GM23338 (cell line): ENCODE measurements around the gene BMP8A. TPM values are rescaled to one million over a fixed set of nuclear protein-coding genes. Genes with fewer than 3 reads are reported as not detected.

ENCODE experiments used
- ATAC-seq: fragments of 200-7000 bp; cut with Tn5 transposase; 3 replicates; pipeline ENCODE4 v1.9.1; 2020
- DNase-seq: peaks from one replicate; pipeline ENCODE4 v3.0.0-alpha.2; 2015; ENCODE audit warnings: low spot score
- H2AFZ ChIP-seq: fragments of 200-600 bp; sonication (generic); 2 replicates; pipeline ENCODE4 v1.8.0; 2016; ENCODE audit warnings: antibody characterized with exemption, mild to moderate bottlenecking, moderate library complexity
- H3F3A ChIP-seq: fragments of 200-600 bp; sonication (generic); replicated peaks from 2 replicates; pipeline ENCODE4 v1.8.0; 2017; ENCODE audit warnings: antibody characterized with exemption, mixed run types, low read depth
- H3K27ac ChIP-seq: fragments of 200-600 bp; sonication (generic); 2 replicates; pipeline ENCODE4 v1.6.1; 2016; ENCODE audit warnings: low read depth
- H3K27me3 ChIP-seq: fragments of 200-600 bp; sonication (generic); 2 replicates; pipeline ENCODE4 v1.8.0; 2016; ENCODE audit warnings: mild to moderate bottlenecking, mixed run types, moderate library complexity; ENCODE audit not compliant: insufficient read depth
- H3K36me3 ChIP-seq: fragments of 200-600 bp; sonication (generic); 2 replicates; pipeline ENCODE4 v1.8.0; 2016; ENCODE audit warnings: mild to moderate bottlenecking; ENCODE audit not compliant: insufficient read depth
- H3K4me1 ChIP-seq: fragments of 200-600 bp; sonication (generic); 2 replicates; pipeline ENCODE4 v1.8.0; 2016; ENCODE audit warnings: mild to moderate bottlenecking, moderate library complexity; ENCODE audit not compliant: insufficient read depth
- H3K4me2 ChIP-seq: fragments of 200-600 bp; sonication (generic); 2 replicates; pipeline ENCODE4 v1.7.1; 2017; ENCODE audit warnings: mixed run types
- H3K4me3 ChIP-seq: fragments of 200-600 bp; sonication (generic); 2 replicates; pipeline ENCODE4 v1.6.1; 2016; ENCODE audit warnings: mixed run types
- H3K79me2 ChIP-seq: fragments of 200-600 bp; sonication (generic); replicated peaks from 2 replicates; pipeline ENCODE4 v1.8.0; 2017; ENCODE audit warnings: mild to moderate bottlenecking; ENCODE audit not compliant: insufficient read depth
- H3K9me2 ChIP-seq: fragments of 200-600 bp; sonication (generic); 2 replicates; pipeline ENCODE4 v1.8.0; 2017; ENCODE audit not compliant: insufficient read depth
- H4K20me1 ChIP-seq: fragments of 200-600 bp; sonication (generic); replicated peaks from 2 replicates; pipeline ENCODE4 v1.8.0; 2017; ENCODE audit warnings: mild to moderate bottlenecking; ENCODE audit not compliant: insufficient read depth
- H3K27ac Mint-ChIP-seq: 2 replicates; pipeline ENCODE4 v1.8.0; 2020; ENCODE audit warnings: inconsistent platforms, mild to moderate bottlenecking, moderate library complexity, mixed read lengths
- H3K27me3 Mint-ChIP-seq: 3 replicates; pipeline ENCODE4 v1.8.0; 2022; ENCODE audit warnings: low read depth, mild to moderate bottlenecking, moderate library complexity, mixed read lengths, inconsistent platforms; ENCODE audit not compliant: insufficient read depth, poor library complexity
- H3K36me3 Mint-ChIP-seq: 3 replicates; pipeline ENCODE4 v1.8.0; 2021; ENCODE audit warnings: low read depth, mild to moderate bottlenecking, inconsistent platforms, moderate library complexity, mixed read lengths
- H3K4me1 Mint-ChIP-seq: 3 replicates; pipeline ENCODE4 v1.8.0; 2020; ENCODE audit warnings: mild to moderate bottlenecking, inconsistent platforms, mixed read lengths
- H3K4me3 Mint-ChIP-seq: 3 replicates; pipeline ENCODE4 v1.8.0; 2021; ENCODE audit warnings: moderate library complexity, mild to moderate bottlenecking, inconsistent platforms, mixed read lengths
- H3K9me3 Mint-ChIP-seq: 3 replicates; pipeline ENCODE4 v1.8.0; 2020; ENCODE audit warnings: moderate library complexity, mild to moderate bottlenecking, inconsistent platforms, mixed read lengths
- CREB1 ChIP-seq: fragments of 250-450 bp; sonication (Bioruptor Pico); IDR thresholded peaks from 2 replicates; pipeline ENCODE4 v1.5.0; 2020; ENCODE audit warnings: low read depth, mild to moderate bottlenecking, moderate library complexity
- EZH2 ChIP-seq: fragments of 200-600 bp; sonication (generic); IDR thresholded peaks from one replicate; pipeline ENCODE4 v1.8.0; 2017; ENCODE audit warnings: antibody characterized with exemption, mild to moderate bottlenecking, low read depth; ENCODE audit not compliant: unreplicated experiment
- EZH2phosphoT487 ChIP-seq: fragments of 200-600 bp; sonication (generic); IDR thresholded peaks from one replicate; pipeline ENCODE4 v1.8.1; 2018; ENCODE audit warnings: antibody characterized with exemption; ENCODE audit not compliant: unreplicated experiment
- JUNB ChIP-seq: IDR thresholded peaks from one replicate; pipeline ENCODE4 v1.6.1; 2016; ENCODE audit warnings: antibody characterized with exemption; ENCODE audit not compliant: unreplicated experiment
- NANOG ChIP-seq: IDR thresholded peaks from 2 replicates; pipeline ENCODE4 v1.6.1; 2016; ENCODE audit warnings: antibody characterized with exemption, borderline replicate concordance
- POLR2AphosphoS5 ChIP-seq: IDR thresholded peaks from 2 replicates; pipeline ENCODE4 v1.6.1; 2016; ENCODE audit warnings: antibody characterized with exemption, low read depth
- ZNF114 ChIP-seq: fragments of 250-450 bp; sonication (Bioruptor Pico); IDR thresholded peaks from 2 replicates; pipeline ENCODE4 v1.5.0; 2020; ENCODE audit warnings: mild to moderate bottlenecking, moderate library complexity
- polyA plus RNA-seq: library from polyadenylated mRNA; unstranded; fragments of >200 nt; fragmentation: Nextera tagmentation; extraction: Ambion mirVana; gene quantifications from 2 replicates; pipeline ENCODE4 v1.2.1, GENCODE V29; 2016
- total RNA-seq: library from RNA; depleted of rRNA; stranded (reverse); fragments of >200 nt; shearing (Covaris generic); gene quantifications from 2 replicates; pipeline ENCODE4 v1.2.3, GENCODE V29; 2014
- TF ChIP-seq, protein P1 (sequence below): fragments of 250-450 bp; sonication (Bioruptor Pico); IDR thresholded peaks from 2 replicates; pipeline ENCODE4 v1.5.0; 2020; ENCODE audit warnings: mild to moderate bottlenecking, moderate library complexity
- TF ChIP-seq, protein P2 (sequence below): IDR thresholded peaks from 2 replicates; pipeline ENCODE4 v1.6.1; 2016; ENCODE audit warnings: antibody characterized with exemption

BMP8A gene
- total and polyA plus RNA-seq, 2 experiments from 2014 or later = 0.34 to 0.63 TPM

DNA sequence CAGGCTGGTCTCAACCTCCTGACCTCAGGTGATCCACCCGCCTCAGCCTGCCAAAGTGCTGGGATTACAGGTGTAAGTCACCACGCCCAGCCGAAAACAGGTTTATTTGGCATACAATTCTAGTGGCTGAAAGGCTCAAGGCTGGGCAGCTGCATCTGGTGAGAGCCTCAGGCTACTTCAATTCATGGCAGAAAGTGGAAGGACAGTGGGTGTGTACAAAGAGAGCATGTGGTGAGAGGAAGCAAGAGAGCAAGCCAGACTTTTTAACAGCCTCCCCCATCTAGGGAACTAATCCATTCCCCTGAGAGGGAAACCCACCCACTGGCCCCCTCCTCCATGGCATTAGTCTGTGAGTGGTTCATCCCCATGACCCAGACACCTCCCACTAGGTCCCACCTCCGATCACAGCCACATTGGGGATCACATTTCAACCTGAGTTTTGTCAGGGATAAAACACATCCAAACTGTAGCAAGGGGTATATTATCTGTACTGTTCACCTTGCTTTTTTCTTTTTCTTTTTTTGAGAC lies 9.5 kb downstream of the BMP8A start (continued):
- TF ChIP-seq, protein P1, sequence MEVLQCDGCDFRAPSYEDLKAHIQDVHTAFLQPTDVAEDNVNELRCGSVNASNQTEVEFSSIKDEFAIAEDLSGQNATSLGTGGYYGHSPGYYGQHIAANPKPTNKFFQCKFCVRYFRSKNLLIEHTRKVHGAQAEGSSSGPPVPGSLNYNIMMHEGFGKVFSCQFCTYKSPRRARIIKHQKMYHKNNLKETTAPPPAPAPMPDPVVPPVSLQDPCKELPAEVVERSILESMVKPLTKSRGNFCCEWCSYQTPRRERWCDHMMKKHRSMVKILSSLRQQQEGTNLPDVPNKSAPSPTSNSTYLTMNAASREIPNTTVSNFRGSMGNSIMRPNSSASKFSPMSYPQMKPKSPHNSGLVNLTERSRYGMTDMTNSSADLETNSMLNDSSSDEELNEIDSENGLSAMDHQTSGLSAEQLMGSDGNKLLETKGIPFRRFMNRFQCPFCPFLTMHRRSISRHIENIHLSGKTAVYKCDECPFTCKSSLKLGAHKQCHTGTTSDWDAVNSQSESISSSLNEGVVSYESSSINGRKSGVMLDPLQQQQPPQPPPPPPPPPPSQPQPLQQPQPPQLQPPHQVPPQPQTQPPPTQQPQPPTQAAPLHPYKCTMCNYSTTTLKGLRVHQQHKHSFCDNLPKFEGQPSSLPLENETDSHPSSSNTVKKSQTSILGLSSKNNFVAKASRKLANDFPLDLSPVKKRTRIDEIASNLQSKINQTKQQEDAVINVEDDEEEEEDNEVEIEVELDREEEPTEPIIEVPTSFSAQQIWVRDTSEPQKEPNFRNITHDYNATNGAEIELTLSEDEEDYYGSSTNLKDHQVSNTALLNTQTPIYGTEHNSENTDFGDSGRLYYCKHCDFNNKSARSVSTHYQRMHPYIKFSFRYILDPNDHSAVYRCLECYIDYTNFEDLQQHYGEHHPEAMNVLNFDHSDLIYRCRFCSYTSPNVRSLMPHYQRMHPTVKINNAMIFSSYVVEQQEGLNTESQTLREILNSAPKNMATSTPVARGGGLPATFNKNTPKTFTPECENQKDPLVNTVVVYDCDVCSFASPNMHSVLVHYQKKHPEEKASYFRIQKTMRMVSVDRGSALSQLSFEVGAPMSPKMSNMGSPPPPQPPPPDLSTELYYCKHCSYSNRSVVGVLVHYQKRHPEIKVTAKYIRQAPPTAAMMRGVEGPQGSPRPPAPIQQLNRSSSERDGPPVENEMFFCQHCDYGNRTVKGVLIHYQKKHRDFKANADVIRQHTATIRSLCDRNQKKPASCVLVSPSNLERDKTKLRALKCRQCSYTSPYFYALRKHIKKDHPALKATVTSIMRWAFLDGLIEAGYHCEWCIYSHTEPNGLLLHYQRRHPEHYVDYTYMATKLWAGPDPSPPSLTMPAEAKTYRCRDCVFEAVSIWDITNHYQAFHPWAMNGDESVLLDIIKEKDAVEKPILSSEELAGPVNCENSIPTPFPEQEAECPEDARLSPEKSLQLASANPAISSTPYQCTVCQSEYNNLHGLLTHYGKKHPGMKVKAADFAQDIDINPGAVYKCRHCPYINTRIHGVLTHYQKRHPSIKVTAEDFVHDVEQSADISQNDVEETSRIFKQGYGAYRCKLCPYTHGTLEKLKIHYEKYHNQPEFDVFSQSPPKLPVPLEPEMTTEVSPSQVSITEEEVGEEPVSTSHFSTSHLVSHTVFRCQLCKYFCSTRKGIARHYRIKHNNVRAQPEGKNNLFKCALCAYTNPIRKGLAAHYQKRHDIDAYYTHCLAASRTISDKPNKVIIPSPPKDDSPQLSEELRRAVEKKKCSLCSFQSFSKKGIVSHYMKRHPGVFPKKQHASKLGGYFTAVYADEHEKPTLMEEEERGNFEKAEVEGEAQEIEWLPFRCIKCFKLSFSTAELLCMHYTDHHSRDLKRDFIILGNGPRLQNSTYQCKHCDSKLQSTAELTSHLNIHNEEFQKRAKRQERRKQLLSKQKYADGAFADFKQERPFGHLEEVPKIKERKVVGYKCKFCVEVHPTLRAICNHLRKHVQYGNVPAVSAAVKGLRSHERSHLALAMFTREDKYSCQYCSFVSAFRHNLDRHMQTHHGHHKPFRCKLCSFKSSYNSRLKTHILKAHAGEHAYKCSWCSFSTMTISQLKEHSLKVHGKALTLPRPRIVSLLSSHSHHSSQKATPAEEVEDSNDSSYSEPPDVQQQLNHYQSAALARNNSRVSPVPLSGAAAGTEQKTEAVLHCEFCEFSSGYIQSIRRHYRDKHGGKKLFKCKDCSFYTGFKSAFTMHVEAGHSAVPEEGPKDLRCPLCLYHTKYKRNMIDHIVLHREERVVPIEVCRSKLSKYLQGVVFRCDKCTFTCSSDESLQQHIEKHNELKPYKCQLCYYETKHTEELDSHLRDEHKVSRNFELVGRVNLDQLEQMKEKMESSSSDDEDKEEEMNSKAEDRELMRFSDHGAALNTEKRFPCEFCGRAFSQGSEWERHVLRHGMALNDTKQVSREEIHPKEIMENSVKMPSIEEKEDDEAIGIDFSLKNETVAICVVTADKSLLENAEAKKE = no peak

DNA sequence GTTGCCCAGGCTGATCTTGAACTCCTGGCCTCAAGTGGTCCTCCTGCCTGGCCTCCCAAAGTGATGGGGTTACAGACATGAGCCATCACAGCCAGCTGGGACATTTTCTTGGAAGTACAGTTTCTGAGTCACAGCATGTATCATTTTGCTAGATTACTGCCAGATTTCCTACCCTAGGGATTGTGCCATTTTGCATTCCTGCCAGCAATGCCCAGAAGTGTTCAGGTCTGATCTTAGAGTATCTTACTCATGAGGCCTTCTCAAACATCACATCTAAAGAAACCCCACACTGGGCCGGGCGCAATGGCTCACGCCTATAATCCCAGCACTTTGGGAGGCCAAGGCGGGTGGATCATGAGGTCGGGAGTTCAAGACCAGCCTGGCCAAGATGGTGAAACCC lies 10.2 kb downstream of the BMP8A start:
- Histone ChIP-seq H3K4me2 (no peak overlapping the region), H3K27me3 (no peaks in the 10 kb centered on the region), H3K27ac (no peak overlapping the region), H3K9me2 (no peaks in the 10 kb centered on the region), H3F3A (no peaks in the 10 kb centered on the region), H3K4me3 (no peak overlapping the region), H3K79me2 (no peaks in the 10 kb centered on the region), H3K4me1 (0 out of 2 replicates have a peak, but pooled peaks cover 9% of the 10 kb centered on the region), H2AFZ (no peak overlapping the region), H3K36me3 (no peaks in the 10 kb centered on the region), H4K20me1 (no peaks in the 10 kb centered on the region)
- DNase-seq (no peak), ATAC-seq (no peak)
- Mint-ChIP-seq H3K4me1 (peaks cover 12% of the 10 kb centered on the region), H3K27me3 (peaks cover 14% of the 10 kb centered on the region), H3K36me3 (no peaks in the 10 kb centered on the region; the same call in 2 of the 3 replicates), H3K27ac (no peak overlapping the region), H3K4me3 (no peak overlapping the region), H3K9me3 (no peaks in the 10 kb centered on the region)
- TF ChIP-seq EZH2phosphoT487 (no peak), ZNF114 (CRISPR knock-in tag) (no peak), EZH2 (no peak), CREB1 (CRISPR knock-in tag) (no peak), JUNB (no peak), POLR2AphosphoS5 (no peak), NANOG (no peak)
- TF ChIP-seq, protein P1 = no peak
- TF ChIP-seq, protein P2, sequence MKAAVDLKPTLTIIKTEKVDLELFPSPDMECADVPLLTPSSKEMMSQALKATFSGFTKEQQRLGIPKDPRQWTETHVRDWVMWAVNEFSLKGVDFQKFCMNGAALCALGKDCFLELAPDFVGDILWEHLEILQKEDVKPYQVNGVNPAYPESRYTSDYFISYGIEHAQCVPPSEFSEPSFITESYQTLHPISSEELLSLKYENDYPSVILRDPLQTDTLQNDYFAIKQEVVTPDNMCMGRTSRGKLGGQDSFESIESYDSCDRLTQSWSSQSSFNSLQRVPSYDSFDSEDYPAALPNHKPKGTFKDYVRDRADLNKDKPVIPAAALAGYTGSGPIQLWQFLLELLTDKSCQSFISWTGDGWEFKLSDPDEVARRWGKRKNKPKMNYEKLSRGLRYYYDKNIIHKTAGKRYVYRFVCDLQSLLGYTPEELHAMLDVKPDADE = no peak
